GM18858 (cell line): Measurements from ENCODE around the gene RGS12.
A peak's percentile ranks its signal among the peaks of the same experiment; 100 is the strongest.

ENCODE experiments used
- ATAC-seq: cut with Tn5 transposase; IDR thresholded peaks from one replicate; pipeline ENCODE4 v1.9.1; 2021; ENCODE audit not compliant: unreplicated experiment

The RGS12 gene, protein sequence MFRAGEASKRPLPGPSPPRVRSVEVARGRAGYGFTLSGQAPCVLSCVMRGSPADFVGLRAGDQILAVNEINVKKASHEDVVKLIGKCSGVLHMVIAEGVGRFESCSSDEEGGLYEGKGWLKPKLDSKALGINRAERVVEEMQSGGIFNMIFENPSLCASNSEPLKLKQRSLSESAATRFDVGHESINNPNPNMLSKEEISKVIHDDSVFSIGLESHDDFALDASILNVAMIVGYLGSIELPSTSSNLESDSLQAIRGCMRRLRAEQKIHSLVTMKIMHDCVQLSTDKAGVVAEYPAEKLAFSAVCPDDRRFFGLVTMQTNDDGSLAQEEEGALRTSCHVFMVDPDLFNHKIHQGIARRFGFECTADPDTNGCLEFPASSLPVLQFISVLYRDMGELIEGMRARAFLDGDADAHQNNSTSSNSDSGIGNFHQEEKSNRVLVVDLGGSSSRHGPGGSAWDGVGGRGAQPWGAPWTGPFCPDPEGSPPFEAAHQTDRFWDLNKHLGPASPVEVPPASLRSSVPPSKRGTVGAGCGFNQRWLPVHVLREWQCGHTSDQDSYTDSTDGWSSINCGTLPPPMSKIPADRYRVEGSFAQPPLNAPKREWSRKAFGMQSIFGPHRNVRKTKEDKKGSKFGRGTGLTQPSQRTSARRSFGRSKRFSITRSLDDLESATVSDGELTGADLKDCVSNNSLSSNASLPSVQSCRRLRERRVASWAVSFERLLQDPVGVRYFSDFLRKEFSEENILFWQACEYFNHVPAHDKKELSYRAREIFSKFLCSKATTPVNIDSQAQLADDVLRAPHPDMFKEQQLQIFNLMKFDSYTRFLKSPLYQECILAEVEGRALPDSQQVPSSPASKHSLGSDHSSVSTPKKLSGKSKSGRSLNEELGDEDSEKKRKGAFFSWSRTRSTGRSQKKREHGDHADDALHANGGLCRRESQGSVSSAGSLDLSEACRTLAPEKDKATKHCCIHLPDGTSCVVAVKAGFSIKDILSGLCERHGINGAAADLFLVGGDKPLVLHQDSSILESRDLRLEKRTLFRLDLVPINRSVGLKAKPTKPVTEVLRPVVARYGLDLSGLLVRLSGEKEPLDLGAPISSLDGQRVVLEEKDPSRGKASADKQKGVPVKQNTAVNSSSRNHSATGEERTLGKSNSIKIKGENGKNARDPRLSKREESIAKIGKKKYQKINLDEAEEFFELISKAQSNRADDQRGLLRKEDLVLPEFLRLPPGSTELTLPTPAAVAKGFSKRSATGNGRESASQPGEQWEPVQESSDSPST (N-terminal part only)

DNA sequence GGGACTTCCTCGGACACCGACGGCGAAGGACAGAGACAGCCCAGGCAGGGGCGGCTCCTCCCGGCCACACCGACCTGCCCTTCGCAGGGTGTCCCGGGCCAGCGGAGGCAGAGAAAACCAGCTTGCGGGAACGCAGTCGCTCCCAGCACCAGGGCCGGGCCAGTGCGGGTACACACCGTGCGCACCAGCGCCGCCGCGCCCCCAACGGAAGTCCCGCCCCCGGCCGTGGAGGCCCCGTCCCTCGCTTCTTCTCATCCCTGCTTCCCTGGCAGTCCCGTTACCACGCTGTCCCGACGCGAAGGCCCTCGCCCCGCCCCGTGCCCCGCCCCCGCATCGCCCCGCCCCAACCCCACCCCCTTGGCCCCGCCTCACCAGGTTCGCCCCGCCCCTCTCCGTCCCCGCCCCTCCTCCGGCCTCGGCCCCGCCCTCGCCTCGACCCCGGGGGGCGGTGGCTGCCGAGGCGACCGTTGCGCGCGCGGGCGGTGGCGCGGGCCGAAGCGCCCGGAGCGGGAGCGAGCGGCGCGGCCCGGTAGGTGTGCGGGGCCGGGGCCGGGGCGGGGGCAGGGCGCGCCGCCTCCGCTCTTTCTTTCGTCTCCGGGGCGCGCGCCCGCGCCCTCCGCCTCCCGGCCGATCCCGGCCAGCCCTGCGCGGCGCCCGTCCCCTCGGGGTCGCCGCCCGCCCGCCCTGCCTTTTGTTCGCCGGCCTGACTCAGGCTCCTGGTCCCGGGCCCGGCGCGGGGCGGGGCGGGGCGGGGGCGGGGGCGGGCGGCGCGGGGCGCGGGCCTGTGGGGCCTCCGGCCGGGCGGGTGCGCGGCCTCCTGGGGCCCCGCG is at the start of gene RGS12:
TSS of gene RGS12 (plus strand) at position 451 of the 830 bp plus-strand sequence. CDS start 23,150 bp downstream, outside the sequence.
- peak; percentile 48 for ATAC-seq

DNA sequence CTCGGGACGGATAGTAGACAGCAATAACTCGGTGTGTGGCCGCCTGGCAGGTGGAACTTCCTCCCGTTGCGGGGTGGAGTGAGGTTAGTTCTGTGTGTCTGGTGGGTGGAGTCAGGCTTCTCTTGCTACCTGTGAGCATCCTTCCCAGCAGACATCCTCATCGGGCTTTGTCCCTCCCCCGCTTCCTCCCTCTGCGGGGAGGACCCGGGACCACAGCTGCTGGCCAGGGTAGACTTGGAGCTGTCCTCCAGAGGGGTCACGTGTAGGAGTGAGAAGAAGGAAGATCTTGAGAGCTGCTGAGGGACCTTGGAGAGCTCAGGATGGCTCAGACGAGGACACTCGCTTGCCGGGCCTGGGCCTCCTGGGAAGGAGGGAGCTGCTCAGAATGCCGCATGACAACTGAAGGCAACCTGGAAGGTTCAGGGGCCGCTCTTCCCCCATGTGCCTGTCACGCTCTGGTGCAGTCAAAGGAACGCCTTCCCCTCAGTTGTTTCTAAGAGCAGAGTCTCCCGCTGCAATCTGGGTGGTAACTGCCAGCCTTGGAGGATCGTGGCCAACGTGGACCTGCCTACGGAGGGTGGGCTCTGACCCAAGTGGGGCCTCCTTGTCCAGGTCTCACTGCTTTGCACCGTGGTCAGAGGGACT is 49.6 kb upstream of the RGS12 start:
- ATAC-seq = no peak

DNA sequence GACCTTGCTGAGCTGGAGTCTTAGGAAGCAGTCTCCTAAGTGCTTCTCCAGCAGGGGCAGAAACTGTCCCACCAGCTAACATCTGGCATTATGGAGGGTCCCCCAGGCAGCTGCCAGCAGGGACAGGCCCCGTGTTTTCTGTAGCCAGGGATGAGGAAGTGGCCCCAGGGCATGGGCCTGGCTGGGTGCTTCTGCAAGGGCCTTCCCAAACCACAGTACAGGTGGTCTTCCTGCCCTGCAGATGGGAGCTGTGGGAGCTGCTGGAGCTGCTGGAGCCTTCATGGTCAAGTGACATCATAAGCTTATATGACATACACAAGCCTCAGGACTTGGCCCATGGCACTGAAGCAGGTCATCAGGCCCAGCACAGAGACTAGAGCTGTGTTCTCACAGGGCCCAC is 48.8 kb upstream of the RGS12 start:
- no peak for ATAC-seq

DNA sequence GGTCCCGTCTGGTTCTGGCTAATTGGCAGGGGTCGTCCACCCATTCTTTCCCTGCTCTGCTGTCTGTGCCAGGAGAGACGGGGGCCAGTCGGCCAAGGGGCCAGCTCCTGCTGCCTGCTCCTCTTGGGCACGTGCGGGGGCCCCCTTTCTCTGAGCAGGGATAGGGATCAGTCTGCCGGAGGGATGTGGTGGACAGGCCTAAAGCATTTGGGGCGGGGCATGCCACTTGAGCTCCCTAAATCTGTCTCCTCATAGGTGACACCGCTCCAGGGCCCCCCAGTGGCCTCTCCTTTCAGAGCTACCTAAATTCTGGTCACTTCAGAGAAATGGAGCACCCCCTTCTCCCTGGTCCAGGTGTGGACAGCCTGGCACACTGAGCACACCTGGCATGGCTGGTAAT is 48.1 kb upstream of the RGS12 start:
- no peak for ATAC-seq

DNA sequence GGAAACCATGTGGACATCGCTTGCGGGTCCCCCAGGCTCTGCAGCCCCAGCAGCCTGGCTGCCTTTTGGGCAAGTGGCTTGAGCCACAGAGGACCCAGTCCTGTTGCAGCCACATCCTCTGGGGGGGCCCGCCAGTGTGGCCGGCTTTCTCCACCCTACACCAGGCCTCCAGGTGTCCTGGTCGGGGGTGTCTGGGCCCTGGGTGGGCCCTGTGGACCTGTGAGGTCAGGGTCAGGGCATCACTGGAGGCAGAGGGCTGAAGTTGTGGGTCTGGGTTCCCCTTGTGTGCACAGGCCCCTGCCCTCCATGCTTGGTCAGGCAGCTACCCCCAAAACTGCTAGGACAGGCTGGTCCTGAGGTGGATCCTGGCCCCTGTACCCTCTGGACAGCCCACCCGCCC is 47.1 kb upstream of the RGS12 start:
- ATAC-seq = no peak

DNA sequence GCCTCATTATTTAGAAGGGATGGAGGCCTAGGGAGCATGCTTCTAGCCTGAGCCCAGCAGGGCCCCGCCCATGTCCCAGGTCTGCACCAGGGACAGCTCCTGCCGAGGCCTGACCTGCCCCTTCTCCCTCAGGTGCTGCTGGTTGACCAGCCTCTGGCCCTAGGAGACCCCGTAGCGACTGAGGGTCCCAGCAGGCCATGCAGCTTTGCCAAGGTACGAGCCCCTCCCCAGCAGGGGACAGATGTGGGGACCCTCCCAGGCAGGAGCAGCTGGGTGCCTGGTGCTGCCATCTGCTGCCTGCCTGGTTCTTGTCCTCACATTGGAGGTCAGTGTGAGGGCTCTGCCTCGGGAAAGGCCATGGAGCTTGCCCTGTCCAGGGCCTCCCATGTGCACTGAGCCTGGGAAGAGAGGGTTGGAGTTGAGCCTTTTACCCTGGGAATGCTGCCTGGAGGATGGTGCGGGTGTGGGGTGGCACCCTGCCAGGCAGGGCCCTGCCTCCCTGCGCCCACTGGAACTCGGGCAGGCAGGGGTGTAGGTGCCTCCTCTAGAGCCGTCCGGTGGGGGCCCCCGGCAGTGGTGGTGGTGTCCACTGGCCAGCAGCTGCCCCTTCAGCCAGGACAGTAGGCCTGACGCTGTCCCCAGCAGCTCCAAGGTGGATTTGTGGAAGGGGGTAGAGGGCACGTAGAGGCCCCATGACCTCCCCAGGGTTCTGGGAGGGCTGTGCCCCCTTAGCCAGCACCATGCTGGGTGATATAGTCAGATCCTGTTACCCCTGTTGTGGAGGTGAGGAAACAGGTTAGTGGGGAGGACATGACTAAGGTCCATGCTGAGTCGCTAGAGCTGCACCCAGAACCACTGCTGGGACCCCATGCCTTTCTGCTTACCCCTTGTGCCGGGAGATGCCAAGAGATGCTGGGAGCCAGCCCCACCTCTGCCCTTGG is 46.1 kb upstream of the RGS12 start:
- no peak for ATAC-seq

DNA sequence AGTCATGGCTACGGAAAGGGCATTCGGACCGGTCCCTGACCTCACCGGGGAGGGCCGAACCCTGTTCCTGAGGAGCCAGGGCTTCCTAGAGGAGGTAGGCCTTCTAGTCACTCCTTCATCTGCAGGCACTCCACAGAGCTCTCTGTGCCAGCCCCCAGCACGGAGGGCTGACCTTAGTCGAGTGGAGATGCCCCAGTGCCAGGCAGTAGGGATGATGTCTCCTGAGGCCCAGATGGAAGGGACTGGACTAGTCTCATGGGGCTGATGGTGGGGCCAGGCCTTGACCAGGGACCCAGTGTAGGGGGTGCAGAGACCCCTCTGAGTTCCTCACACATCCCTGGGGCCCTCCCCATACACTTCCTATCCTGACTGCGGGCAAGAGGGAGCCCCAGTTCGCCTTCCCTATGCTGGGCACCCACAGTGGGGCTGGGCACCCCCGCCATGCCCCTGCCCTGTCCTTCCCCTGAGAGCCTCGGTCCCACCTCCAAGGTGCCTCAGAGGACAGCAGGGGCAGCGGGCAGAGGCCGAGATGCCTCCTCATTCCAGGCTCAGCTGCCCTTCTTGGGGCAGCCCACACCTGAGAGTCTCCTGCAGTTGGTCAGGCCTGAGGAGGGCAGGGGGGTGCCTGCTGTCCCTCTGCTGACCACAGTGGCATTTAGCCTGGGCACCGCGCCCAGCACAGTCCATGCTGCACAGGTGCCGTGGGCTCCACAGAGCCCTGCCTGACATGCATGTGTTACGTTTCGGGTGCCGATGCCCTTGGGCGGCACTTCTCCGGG is 45.2 kb upstream of the RGS12 start:
- ATAC-seq = no peak

DNA sequence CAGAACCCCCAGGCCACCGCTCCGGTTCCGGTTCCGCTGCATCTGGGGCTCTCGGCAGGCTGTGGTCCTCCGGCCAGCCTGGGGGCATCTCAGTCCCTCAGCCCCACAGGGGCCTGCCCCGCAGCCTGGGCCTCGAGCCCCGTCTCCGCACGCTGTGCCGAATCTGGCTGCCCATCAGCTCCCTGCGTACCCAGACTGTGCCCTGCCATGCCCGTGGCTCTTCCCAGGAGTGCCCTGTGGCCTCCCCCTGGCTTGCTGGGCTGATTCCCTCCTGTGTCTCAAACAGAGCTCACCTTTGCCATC is 44.7 kb upstream of the RGS12 start:
- ATAC-seq = no peak

DNA sequence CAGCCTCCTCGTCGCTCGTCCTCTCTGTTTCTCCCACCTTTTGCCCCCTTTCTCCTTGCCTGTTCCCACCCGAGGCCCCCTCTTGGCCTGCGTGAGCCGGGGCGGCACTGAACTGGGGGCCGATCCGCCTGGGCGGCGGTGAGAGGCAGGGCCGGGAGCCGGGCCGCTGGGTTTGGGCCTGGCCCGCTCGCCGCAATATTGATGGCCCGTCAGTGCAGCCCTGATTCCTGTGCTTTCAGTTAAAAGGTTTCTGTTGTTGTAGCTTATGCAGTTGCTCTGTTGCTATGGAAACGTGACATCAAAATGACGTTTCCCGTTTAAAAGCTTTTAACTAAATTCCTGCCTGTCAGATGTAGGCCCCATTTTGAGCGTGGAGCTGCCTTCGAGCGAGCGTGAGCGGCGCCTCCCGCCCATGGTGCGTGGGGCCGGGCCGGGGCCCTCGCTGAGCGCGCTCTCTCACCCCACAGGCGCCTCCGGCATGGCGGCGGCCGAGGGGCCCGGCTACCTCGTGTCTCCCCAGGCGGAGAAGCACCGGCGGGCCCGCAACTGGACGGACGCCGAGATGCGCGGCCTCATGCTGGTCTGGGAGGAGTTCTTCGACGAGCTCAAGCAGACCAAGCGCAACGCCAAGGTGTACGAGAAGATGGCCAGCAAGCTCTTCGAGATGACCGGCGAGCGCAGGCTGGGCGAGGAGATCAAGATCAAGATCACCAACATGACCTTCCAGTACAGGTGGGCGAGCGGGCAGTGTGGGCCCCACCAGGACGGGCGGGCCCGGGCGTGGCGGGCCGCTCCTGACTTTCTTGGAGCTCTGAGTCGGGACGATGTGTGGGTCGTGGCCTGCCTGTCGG is 43.8 kb upstream of the RGS12 start, which contains the start of gene MSANTD1:
TSS of gene MSANTD1 (plus strand) at position 349 of the 851 bp plus-strand sequence. CDS start at position 413, 64 bp downstream.
- ATAC-seq = no peak

DNA sequence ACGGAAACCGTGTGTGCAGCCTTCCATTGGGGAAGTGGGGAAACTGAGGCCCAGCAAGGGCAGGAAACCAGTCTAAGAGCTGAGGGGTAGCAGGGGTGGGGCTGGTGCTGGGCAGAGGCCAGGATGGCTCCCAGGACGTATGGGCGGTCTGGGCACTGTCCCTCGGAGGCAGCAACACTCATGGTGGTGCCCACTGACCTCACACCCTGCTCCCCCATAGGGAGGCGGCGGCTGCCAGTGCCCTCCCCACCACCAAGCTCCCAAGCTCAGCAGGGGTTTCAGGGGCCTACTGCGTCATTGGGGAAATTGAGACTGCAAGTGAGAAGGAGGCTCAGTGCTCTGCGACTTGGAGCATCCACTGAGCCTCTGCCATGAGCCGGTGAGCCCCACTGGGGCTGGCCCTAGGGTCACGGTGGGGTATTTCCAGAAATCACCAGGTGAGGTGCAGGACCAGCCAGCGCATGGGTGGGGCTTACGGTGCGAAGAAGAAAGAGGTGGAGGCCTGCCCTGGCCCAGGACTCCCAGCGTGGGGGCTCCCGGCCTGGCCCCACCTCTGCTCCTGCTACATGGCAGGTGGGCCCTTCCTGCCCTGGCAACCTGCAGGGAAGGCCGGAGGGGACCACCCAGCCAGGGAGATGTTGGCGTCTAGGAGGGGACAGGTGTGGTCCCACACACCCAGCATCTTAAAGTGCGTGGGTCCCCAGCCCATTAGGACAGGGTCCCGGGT is 42.9 kb upstream of the RGS12 start:
- ATAC-seq = no peak

DNA sequence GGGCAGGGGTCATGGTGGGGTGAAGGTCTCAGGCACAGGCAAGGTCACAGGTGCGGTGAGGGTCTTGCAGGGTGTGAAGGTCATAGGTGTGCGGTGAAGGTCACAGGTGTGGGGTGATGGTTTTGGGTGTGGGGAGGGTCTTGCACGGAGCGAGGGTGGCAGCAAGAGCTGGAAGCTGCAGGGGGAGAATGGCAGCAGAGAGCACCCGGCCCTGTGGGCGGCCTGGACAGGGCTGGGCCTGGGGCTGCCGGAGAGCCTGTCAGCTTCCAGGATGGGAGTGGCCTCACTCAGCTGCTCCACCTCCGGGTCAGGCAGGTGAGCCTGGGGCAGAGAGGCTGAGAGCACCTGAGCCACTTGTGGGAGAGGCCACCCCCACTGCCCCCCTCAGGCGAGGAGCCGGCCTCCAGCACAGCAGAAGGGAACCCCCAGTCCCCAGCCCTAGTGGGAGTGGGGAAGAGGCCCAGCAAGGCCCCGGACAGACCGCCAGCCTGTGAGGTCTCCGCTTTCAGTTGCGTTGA is 42.3 kb upstream of the RGS12 start:
- no peak for ATAC-seq

DNA sequence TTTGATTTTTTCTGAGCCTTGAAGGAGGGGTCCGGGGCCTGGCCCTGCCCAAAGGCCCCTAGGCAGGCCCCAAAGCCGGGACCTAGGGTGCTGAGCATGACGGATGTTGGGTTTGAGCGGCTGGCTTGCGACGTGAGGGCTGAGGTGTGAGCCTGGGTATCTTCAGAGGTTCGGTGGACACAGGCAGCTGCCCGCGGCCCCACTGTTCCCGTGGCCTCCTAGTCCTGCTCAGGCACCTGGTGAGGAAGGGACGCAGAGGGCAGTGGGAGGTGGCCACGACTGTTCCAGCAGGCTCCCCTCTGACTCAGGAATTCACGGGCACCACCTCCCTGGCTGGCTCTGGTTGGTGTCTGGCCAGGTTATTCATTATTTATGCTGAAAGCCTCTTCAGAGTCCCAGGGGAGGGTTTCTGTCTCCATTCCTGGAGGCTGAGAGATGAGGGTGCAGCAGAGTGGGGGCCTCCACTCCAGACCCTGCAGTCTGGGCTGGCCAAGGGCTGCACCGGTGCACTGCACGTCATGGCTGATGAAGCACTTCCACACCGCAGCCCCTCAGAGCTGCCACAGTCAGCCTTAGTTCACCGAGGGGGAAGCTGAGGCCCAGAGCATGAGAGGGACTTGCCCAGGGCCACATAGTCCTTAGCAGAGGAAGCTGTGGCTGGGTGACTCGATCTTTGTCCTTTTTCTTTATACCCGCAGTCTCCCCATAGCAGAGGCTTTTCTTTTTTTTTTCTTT is 41.7 kb upstream of the RGS12 start:
- ATAC-seq = no peak

DNA sequence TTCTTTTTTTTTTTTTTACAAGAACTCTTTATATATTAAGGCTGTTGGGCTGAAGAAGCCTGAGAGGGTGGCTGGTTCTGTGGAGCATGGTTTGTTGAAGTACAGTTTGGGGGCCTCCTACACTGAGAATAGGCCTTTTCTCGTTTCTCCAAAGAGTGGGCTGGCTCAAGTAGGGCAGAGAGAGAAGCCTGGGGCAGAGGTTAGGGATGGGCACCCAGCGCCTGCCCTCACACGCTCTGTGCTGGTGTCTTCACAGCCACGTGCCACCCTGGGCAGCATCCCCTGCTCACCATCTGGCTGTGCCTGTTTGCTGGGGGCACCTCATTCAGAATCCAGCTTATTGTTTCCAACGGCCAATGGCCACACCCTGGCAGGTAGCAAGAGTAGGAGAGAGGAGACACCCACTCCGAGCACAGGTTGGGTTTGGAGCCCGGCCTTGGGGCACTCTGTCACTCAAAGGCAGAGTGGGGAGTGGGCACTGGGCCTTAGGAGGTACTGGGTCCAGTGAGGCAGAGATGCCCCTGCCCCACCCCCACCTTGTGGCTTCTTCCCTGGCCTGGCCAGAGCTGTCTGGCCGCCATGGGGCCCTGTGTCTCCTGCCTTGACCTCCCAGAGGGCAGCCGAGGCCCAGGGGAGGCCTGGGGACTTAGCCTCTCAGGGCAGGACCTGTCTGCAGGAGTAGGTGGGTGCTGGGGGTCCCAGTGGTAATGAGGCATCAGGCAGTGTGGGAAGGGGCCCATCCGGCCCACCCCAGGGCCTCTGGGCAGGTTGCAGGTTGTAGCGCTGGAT is 40.9 kb upstream of the RGS12 start:
- no peak for ATAC-seq

DNA sequence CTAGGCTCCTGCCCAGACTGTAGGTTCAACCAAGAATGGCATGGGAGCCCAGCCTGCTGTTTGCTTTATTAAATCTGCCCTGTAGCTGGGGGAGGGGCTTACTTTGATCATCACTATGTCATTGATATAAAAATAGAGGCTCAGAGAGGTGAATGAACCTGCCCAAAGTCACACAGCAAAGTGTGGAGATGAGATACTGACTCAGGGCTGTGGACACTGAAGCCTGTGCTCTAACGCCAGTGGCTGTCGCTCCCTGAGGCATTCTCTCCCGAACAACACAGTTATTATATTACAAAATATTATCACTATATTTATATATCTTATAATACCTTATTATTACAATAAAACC is 40.4 kb upstream of the RGS12 start:
- no peak for ATAC-seq
